Keratinocyte (primary cell): ENCODE data around the gene CLSTN3. TPM values are rescaled to one million over a fixed set of nuclear protein-coding genes. Genes with fewer than 3 reads are reported as not detected.

Source experiments
- DNase-seq: peaks from one replicate; pipeline ENCODE4 v3.0.0-alpha.2; 2011; ENCODE audit warnings: low read depth, missing footprints, low spot score
- FAIRE-seq: peaks from 2 replicates; lab custom pipeline; 2011; peaks lifted over from hg19 to GRCh38; lab: Jason Lieb, UNC
- H2AFZ ChIP-seq: 2 replicates; pipeline ENCODE4 v1.6.0; 2012; ENCODE audit warnings: low read length, control low read depth, inconsistent platforms; ENCODE audit not compliant: control insufficient read depth
- H3K27ac ChIP-seq: 2 replicates; pipeline ENCODE4 v1.5.1; 2011; ENCODE audit warnings: low read length; ENCODE audit not compliant: control insufficient read depth, insufficient read depth
- H3K27me3 ChIP-seq: 3 replicates; pipeline ENCODE4 v1.6.0; 2011; ENCODE audit warnings: low read length; ENCODE audit not compliant: control insufficient read depth, insufficient read depth; ENCODE audit errors: extremely low read depth
- H3K36me3 ChIP-seq, 2 experiments: 2 replicates in 1 of 2; 3 replicates in 1 of 2; pipeline ENCODE4 v1.5.1; 2011; ENCODE audit warnings: low read length in 2 of 2, mild to moderate bottlenecking in 1 of 2; ENCODE audit not compliant: control insufficient read depth in 2 of 2, insufficient read depth in 2 of 2; ENCODE audit errors: extremely low read depth in 1 of 2
- H3K4me1 ChIP-seq: 3 replicates; pipeline ENCODE4 v1.5.1; 2011; ENCODE audit warnings: low read length; ENCODE audit not compliant: control insufficient read depth, insufficient read depth; ENCODE audit errors: extremely low read depth
- H3K4me2 ChIP-seq: 3 replicates; pipeline ENCODE4 v1.6.0; 2011; ENCODE audit warnings: low read depth, low read length; ENCODE audit not compliant: control insufficient read depth, insufficient read depth; ENCODE audit errors: extremely low read depth
- H3K4me3 ChIP-seq, 3 experiments: fragments of 200-600 bp in 1 of 3; sonication (generic) in 1 of 3; 2 replicates in 2 of 3; 3 replicates in 1 of 3; pipeline ENCODE4 v1.5.1; 2011 to 2016; ENCODE audit warnings: low read length in 3 of 3, mild to moderate bottlenecking in 3 of 3, control low read depth in 2 of 3, inconsistent platforms in 1 of 3, low read depth in 1 of 3, mixed read lengths in 1 of 3, mixed run types in 1 of 3, moderate library complexity in 1 of 3; ENCODE audit not compliant: control insufficient read depth in 2 of 3, insufficient read depth in 2 of 3; ENCODE audit errors: extremely low read depth in 1 of 3
- H3K79me2 ChIP-seq: 2 replicates; pipeline ENCODE4 v1.6.0; 2012; ENCODE audit warnings: low read length; ENCODE audit not compliant: control insufficient read depth, insufficient read depth
- H3K9ac ChIP-seq: 3 replicates; pipeline ENCODE4 v1.6.0; 2011; ENCODE audit warnings: low read length; ENCODE audit not compliant: control insufficient read depth, insufficient read depth; ENCODE audit errors: extremely low read depth
- H3K9me1 ChIP-seq: 3 replicates; pipeline ENCODE4 v1.6.0; 2011; ENCODE audit warnings: low read length; ENCODE audit not compliant: control insufficient read depth, insufficient read depth; ENCODE audit errors: extremely low read depth
- H3K9me3 ChIP-seq: 2 replicates; pipeline ENCODE4 v1.5.1; 2012; ENCODE audit warnings: low read depth, low read length; ENCODE audit not compliant: control insufficient read depth
- H4K20me1 ChIP-seq: 3 replicates; pipeline ENCODE4 v1.6.0; 2011; ENCODE audit warnings: low read length; ENCODE audit not compliant: control insufficient read depth, insufficient read depth; ENCODE audit errors: extremely low read depth
- EZH2 ChIP-seq: IDR thresholded peaks from one replicate; pipeline ENCODE4 v1.6.1; 2012; ENCODE audit warnings: inconsistent platforms, mild to moderate bottlenecking, low read length, moderate library complexity
- dilution Hi-C: fragments of 300-500 bp; cut with MboI; formaldehyde crosslinking; loops from one replicate; pipeline ENCODE4 v1.7.0; 2020; ENCODE audit warnings: low sequenced_read_pairs; ENCODE audit not compliant: extremely low pct_ligation_motif_present
- polyA plus RNA-seq, 5 experiments: library from polyadenylated mRNA; depleted of rRNA in 3 of 5; stranded (reverse) in 3 of 5; stranded (forward) in 1 of 5; unstranded in 1 of 5; fragments of >200 nt; gene quantifications; 1 replicate in 1 of 5; 2 replicates in 3 of 5; 3 replicates in 1 of 5; pipeline versions ENCODE4 v1.2.1 to v1.2.3, GENCODE V29; 2011 to 2012; ENCODE audit warnings: missing spikeins in 2 of 5, low read depth in 1 of 5, low replicate concordance in 1 of 5
- TF ChIP-seq, protein P1 (sequence below), 3 experiments: IDR thresholded peaks in 1 of 3; conservative IDR thresholded peaks in 1 of 3; optimal IDR thresholded peaks in 1 of 3; 2 replicates in 2 of 3; 3 replicates in 1 of 3; pipeline versions ENCODE3 to v1.5.1; 2011; ENCODE audit warnings: low read length in 3 of 3, mild to moderate bottlenecking in 3 of 3, moderate library complexity in 2 of 3, control low read depth in 1 of 3, inconsistent platforms in 1 of 3; ENCODE audit not compliant: insufficient read depth in 2 of 3; ENCODE audit errors: extremely low read depth in 1 of 3

The CLSTN3 gene
- polyA plus RNA-seq, 1 donor (not counting 4 experiments of a cell fraction or from before 2014, with no cell fraction given): 12.8 TPM

DNA sequence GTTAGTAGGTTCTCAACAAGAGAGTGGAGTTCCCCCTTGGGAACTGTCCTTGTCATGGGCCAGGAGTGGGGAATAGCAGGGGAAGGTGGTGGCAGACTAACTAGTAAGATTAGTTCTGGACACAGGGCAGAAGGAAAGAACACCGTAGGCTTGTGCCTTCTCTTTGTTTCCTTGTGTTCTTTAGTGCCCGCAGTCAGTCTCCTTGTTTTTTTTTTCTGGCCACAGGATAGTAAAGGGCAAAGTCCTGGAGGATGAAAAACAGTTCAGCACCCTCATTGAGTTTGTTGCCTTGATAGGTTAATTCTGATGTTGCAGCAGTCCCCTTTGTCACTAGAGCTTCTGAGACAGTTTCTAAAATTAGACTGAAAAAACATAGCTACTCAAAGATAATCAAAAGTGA lies 67.7 kb downstream of the CLSTN3 start:
- H3K4me3 ChIP-seq: no peak overlapping the region
- peaks cover 11 to 23% of the 10 kb centered on the region in 2 experiments for H3K36me3 ChIP-seq
- no peak overlapping the region for H3K4me2 ChIP-seq
- H3K27ac ChIP-seq: no peak overlapping the region
- DNase-seq: no peak
- no peaks in the 10 kb centered on the region for H3K9me3 ChIP-seq
- no peaks in the 10 kb centered on the region for H4K20me1 ChIP-seq
- H3K79me2 ChIP-seq: no peaks in the 10 kb centered on the region
- TF ChIP-seq, protein P1, sequence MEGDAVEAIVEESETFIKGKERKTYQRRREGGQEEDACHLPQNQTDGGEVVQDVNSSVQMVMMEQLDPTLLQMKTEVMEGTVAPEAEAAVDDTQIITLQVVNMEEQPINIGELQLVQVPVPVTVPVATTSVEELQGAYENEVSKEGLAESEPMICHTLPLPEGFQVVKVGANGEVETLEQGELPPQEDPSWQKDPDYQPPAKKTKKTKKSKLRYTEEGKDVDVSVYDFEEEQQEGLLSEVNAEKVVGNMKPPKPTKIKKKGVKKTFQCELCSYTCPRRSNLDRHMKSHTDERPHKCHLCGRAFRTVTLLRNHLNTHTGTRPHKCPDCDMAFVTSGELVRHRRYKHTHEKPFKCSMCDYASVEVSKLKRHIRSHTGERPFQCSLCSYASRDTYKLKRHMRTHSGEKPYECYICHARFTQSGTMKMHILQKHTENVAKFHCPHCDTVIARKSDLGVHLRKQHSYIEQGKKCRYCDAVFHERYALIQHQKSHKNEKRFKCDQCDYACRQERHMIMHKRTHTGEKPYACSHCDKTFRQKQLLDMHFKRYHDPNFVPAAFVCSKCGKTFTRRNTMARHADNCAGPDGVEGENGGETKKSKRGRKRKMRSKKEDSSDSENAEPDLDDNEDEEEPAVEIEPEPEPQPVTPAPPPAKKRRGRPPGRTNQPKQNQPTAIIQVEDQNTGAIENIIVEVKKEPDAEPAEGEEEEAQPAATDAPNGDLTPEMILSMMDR (optimal IDR thresholded peaks at IDR 0.05 in 1 of 3, IDR thresholded peaks at IDR 0.05 in 1 of 3, conservative IDR thresholded peaks at IDR 0.05 in 1 of 3; ENCODE audit: extremely low read depth in 1 of 3, insufficient read depth in 2 of 3, low read length in 3 of 3): no peak
- TF ChIP-seq EZH2: no peak
- dilution Hi-C loops: no loop called here
- no peaks in the 10 kb centered on the region for H3K9me1 ChIP-seq
- H3K9ac ChIP-seq: no peak overlapping the region
- no peaks in the 10 kb centered on the region for H3K27me3 ChIP-seq
- H2AFZ ChIP-seq: no peak overlapping the region
- FAIRE-seq: no peak
- H3K4me1 ChIP-seq: no peaks in the 10 kb centered on the region

DNA sequence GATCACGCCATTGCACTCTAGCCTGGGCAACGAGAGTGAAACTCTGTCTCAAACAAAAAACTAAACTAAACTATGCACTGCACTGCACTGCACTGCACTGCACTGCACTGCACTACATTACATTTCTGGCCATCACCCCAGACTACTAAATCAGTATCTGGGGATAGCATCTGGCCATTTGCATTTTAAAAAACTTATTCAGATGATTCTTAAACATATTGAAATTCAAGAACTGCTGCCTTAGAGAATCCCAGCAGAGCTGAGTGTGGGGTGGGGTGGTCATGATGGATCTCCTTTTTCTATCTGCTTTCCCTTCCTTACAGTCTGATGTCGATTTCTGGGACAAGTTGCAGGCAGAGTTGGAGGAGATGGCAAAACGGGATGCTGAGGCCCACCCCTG lies 72.9 kb downstream of the CLSTN3 start:
- dilution Hi-C loops: no loop called here
- Histone ChIP-seq H3K9ac (no peak overlapping the region), H3K36me3 (peaks cover 23 to 26% of the 10 kb centered on the region in 2 experiments), H3K27me3 (no peaks in the 10 kb centered on the region), H3K9me3 (no peaks in the 10 kb centered on the region), H2AFZ (no peak overlapping the region), H3K4me1 (no peaks in the 10 kb centered on the region), H3K4me2 (no peak overlapping the region), H3K9me1 (no peaks in the 10 kb centered on the region), H3K4me3 (no peak overlapping the region), H3K79me2 (no peaks in the 10 kb centered on the region), H3K27ac (no peak overlapping the region), H4K20me1 (no peaks in the 10 kb centered on the region)
- FAIRE-seq (no peak), DNase-seq (no peak)
- TF ChIP-seq, protein P1 (optimal IDR thresholded peaks at IDR 0.05 in 1 of 3, IDR thresholded peaks at IDR 0.05 in 1 of 3, conservative IDR thresholded peaks at IDR 0.05 in 1 of 3; ENCODE audit: extremely low read depth in 1 of 3, insufficient read depth in 2 of 3, low read length in 3 of 3): no peak
- no peak for TF ChIP-seq EZH2
